K562 (cell line): Measurements from ENCODE around the gene PPIL4. TPM values are rescaled to one million over a fixed set of nuclear protein-coding genes. Genes with fewer than 3 reads are reported as not detected.

Source experiments
- AFF1 ChIP-seq, 2 experiments: fragments of 450-650 bp; IDR thresholded peaks; 2 replicates each; pipeline ENCODE4 v1.6.1; 2018; ENCODE audit warnings: mild to moderate bottlenecking in 2 of 2, low read depth in 1 of 2; ENCODE audit not compliant: partially characterized antibody in 2 of 2
- ARID3A ChIP-seq: IDR thresholded peaks from 2 replicates; pipeline ENCODE4 v1.6.1; 2012; ENCODE audit warnings: low read depth, low read length, improper control_type of control experiment, borderline replicate concordance
- HCFC1 ChIP-seq: IDR thresholded peaks from 2 replicates; pipeline ENCODE4 v1.6.1; 2012; ENCODE audit warnings: low read depth, low read length, improper control_type of control experiment
- KHSRP ChIP-seq: fragments of 450-650 bp; IDR thresholded peaks from 2 replicates; pipeline ENCODE4 v1.6.1; 2017
- MIER1 ChIP-seq: fragments of 450-650 bp; IDR thresholded peaks from 2 replicates; pipeline ENCODE4 v1.6.1; 2016; ENCODE audit warnings: antibody characterized with exemption, mild to moderate bottlenecking, low read depth
- NBN ChIP-seq: fragments of 450-650 bp; IDR thresholded peaks from 2 replicates; pipeline ENCODE4 v1.6.1; 2016; ENCODE audit warnings: low read depth, mild to moderate bottlenecking
- NELFE ChIP-seq: IDR thresholded peaks from 2 replicates; pipeline ENCODE4 v1.6.1; 2011; ENCODE audit warnings: mild to moderate bottlenecking; ENCODE audit not compliant: insufficient read depth, insufficient read length
- NFIC ChIP-seq: fragments of 450-650 bp; IDR thresholded peaks from 2 replicates; pipeline ENCODE4 v1.6.1; 2017; ENCODE audit warnings: mild to moderate bottlenecking, inconsistent platforms
- PKNOX1 ChIP-seq: fragments of 450-650 bp; IDR thresholded peaks from 2 replicates; pipeline ENCODE4 v1.6.1; 2016
- POLR2G ChIP-seq: fragments of 200-400 bp; formaldehyde crosslinking; IDR thresholded peaks from 2 replicates; pipeline ENCODE4 v1.6.1; 2017; ENCODE audit warnings: low read depth, mild to moderate bottlenecking, antibody characterized with exemption, low read length, moderate library complexity
- POLR3G ChIP-seq: IDR thresholded peaks from 2 replicates; pipeline ENCODE4 v1.6.1; 2011; ENCODE audit not compliant: insufficient read length, insufficient replicate concordance; ENCODE audit errors: extremely low read depth
- POU5F1 ChIP-seq: fragments of 150-350 bp; IDR thresholded peaks from 2 replicates; pipeline ENCODE4 v1.6.1; 2014; ENCODE audit warnings: borderline replicate concordance, low read length, low read depth, mild to moderate bottlenecking; ENCODE audit not compliant: partially characterized antibody
- RBM17 ChIP-seq: fragments of 200-400 bp; formaldehyde crosslinking; IDR thresholded peaks from 2 replicates; pipeline ENCODE4 v1.6.1; 2017; ENCODE audit warnings: low read depth, mild to moderate bottlenecking, low read length, borderline replicate concordance
- RFX5 ChIP-seq: IDR thresholded peaks from 2 replicates; pipeline ENCODE4 v1.6.1; 2011; ENCODE audit warnings: low read depth, mild to moderate bottlenecking, improper control_type of control experiment, low read length
- ZBTB1 ChIP-seq: sonication (generic); formaldehyde crosslinking; IDR thresholded peaks from 2 replicates; pipeline ENCODE4 v1.8.1; 2023; ENCODE audit warnings: missing genetic modification reagents, low read depth, mild to moderate bottlenecking, borderline replicate concordance
- ZNF174 ChIP-seq: fragments of 250-450 bp; sonication (Bioruptor Pico); IDR thresholded peaks from 2 replicates; pipeline ENCODE4 v1.4.0; 2020; ENCODE audit warnings: mild to moderate bottlenecking
- ZNF561 ChIP-seq: fragments of 450-650 bp; formaldehyde crosslinking; conservative IDR thresholded peaks from 2 replicates; pipeline ENCODE4 v1.4.0; 2020; ENCODE audit warnings: mild to moderate bottlenecking, moderate library complexity
- ZNF639 ChIP-seq, 2 experiments: fragments of 200-800 bp in 1 of 2; sonication (Bioruptor generic) in 1 of 2; sonication (generic) in 1 of 2; formaldehyde crosslinking in 1 of 2; IDR thresholded peaks in 1 of 2; conservative IDR thresholded peaks in 1 of 2; 2 replicates each; pipeline versions ENCODE4 v1.5.0 to v1.6.1; 2016 to 2020; ENCODE audit warnings: missing compliant biosample characterization in 1 of 2, missing genetic modification characterization in 1 of 2, missing genetic modification reagents in 1 of 2
- ZNF77 ChIP-seq: fragments of 250-450 bp; sonication (Bioruptor Pico); IDR thresholded peaks from 2 replicates; pipeline ENCODE4 v1.5.0; 2020
- ZSCAN29 ChIP-seq: fragments of 450-650 bp; IDR thresholded peaks from 2 replicates; pipeline ENCODE4 v1.6.1; 2017
- polyA plus RNA-seq, 8 experiments: library from polyadenylated mRNA; depleted of rRNA in 4 of 8; stranded (reverse) in 5 of 8; unstranded in 3 of 8; fragments of >200 nt; fragmentation: Nextera tagmentation in 2 of 8; fragmentation: Illumina TruSeq in 1 of 8; extraction: Ambion mirVana in 2 of 8; extraction: Trizol in 1 of 8; gene quantifications; 2 replicates each; pipeline versions ENCODE4 v1.2.1 to v1.2.3, GENCODE V29; 2011 to 2014; ENCODE audit warnings: inconsistent platforms in 1 of 8, missing spikeins in 1 of 8
- total RNA-seq, 7 experiments: library from RNA; depleted of rRNA in 6 of 7; stranded (reverse); fragments of >200 nt in 6 of 7; fragmentation: Illumina TruSeq in 2 of 7; extraction: Trizol in 2 of 7; gene quantifications; 2 replicates each; pipeline versions ENCODE4 v1.2.1 to v1.2.3, GENCODE V29; 2011 to 2021; ENCODE audit warnings: low replicate concordance in 1 of 7

The PPIL4 gene
- total and polyA plus RNA-seq, 9 of the 15 experiments (the other 6 are each of a cell fraction or from before 2014, with no cell fraction given) = 14.5 to 55.2 (median 45.9) TPM

- TF ChIP-seq NBN (peak; percentile 95), ZNF561 (CRISPR knock-in tag) (no peak), MIER1 (no peak), ZBTB1 (no peak), KHSRP (peak; percentile 99), POLR3G (no peak), PKNOX1 (peak; percentile 83), AFF1 (IDR thresholded peaks at IDR 0.05; ENCODE audit: low read depth in 1 of 2, partially characterized antibody in 2 of 2) (peak in 1 of 2 experiments; percentile 57), ARID3A (no peak), HCFC1 (peak; percentile 93), ZNF77 (no peak), ZSCAN29 (no peak), POLR2G (peak; percentile 97), NFIC (peak; percentile 40; the same call in 1 of the 2 replicates), RBM17 (no peak), ZNF174 (peak; percentile 30; the same call in 1 of the 2 replicates), RFX5 (peak; percentile 71), POU5F1 (no peak), ZNF639 (CRISPR knock-in tag; conservative IDR thresholded peaks at IDR 0.05 in 1 of 2, IDR thresholded peaks at IDR 0.05 in 1 of 2) (peak in 1 of 2 experiments; percentile 99; a peak in 2 of 4 replicates), NELFE (no peak)
Measured at GRCh38 chr6:149545754-149546471, at the start of gene PPIL4 (continued).
